Cardiac fibroblast (primary cell): ENCODE data around the gene NOS1AP.

Experiments used
- DNase-seq, 2 donors: peaks; one replicate each; pipeline versions ENCODE4 v3.0.0 to v3.0.0-alpha.2; 2010; ENCODE audit warnings: low read depth in 2 of 2
- H3K4me3 ChIP-seq, 2 donors: replicated peaks in 1 of 2; 1 replicate in 1 of 2; 2 replicates in 1 of 2; pipeline ENCODE4 v1.5.1; 2011; ENCODE audit warnings: low read depth in 2 of 2, low read length in 2 of 2, mild to moderate bottlenecking in 2 of 2, moderate library complexity in 1 of 2
- TF ChIP-seq, protein P1 (sequence below): IDR thresholded peaks from one replicate; pipeline ENCODE4 v1.5.1; 2011; ENCODE audit warnings: low read depth, mild to moderate bottlenecking, low read length, inconsistent platforms

NOS1AP gene

DNA sequence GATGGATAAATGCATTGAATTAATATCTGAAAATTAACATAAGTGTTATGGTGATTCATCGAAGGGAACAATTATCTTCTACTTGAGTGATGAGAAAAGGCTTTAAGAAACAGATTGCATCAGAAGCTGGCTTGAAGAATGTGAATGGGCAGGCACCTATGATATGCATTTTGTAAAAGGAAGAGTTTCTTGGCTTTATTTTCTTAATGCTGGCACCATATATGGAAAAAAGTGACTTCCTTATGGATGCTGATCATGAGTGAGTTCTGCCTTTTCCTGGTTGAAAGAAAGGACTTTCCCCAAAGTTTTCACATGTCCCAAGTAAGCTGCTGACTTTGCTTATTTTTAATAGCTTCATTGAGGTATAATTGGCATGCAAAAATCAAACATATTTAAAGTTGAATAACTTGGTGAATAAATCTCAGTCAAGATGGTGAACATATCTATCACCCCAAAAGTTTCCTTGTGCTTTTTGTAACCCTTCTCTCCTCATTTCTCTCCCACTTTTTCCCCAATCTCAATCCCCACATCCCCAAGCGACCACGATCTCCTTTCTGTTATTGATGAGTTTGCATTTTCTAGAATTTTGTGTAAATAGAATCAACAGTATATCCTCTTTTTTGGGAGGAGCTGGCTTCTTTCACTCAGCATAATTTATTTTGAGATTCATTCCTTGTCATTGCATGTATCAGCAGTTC, 233.0 kb downstream of the NOS1AP start:
- peak; percentile 19 to 27 for DNase-seq
- no peak overlapping the region for H3K4me3 ChIP-seq
- TF ChIP-seq, protein P1, sequence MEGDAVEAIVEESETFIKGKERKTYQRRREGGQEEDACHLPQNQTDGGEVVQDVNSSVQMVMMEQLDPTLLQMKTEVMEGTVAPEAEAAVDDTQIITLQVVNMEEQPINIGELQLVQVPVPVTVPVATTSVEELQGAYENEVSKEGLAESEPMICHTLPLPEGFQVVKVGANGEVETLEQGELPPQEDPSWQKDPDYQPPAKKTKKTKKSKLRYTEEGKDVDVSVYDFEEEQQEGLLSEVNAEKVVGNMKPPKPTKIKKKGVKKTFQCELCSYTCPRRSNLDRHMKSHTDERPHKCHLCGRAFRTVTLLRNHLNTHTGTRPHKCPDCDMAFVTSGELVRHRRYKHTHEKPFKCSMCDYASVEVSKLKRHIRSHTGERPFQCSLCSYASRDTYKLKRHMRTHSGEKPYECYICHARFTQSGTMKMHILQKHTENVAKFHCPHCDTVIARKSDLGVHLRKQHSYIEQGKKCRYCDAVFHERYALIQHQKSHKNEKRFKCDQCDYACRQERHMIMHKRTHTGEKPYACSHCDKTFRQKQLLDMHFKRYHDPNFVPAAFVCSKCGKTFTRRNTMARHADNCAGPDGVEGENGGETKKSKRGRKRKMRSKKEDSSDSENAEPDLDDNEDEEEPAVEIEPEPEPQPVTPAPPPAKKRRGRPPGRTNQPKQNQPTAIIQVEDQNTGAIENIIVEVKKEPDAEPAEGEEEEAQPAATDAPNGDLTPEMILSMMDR, result no peak

DNA sequence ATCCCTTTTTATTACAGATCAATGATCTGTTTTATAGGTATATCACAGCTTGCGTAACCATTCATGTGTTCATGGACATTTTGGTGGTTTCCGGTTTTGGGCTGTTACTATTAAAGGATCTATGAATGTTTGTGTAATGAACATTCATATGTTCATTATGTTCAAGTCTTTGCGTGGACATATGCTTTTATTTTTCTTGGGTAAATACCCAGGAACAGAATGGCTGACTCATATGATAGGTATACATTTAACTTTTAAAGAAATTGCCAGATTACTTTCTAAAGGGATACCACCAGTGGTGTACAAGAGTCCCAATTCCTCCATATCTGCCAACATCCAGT, 233.5 kb downstream of the NOS1AP start:
- DNase-seq, result peak; percentile 17 to 86
- TF ChIP-seq, protein P1, result no peak
- H3K4me3 ChIP-seq, result no peak overlapping the region

DNA sequence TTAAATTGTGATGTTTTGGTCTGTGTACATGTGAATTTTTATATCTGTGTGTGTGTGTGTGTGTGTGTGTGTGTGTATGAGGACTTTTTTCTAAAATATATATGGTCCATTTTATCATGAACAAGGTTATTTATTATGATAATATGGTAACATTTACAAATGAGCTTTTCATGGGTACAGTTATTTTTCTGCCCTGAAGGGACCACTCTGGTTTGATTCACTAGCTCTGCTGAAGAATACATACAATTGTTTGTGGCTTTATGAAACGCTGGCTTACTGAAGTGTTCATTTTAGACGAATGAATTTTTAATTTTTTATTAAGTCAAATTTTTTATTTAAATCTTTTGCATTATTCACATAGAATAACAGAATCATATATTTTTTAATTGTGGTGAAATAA, 235.2 kb downstream of the NOS1AP start:
- no peak for DNase-seq
- TF ChIP-seq, protein P1, result no peak
- H3K4me3 ChIP-seq, result no peak overlapping the region

DNA sequence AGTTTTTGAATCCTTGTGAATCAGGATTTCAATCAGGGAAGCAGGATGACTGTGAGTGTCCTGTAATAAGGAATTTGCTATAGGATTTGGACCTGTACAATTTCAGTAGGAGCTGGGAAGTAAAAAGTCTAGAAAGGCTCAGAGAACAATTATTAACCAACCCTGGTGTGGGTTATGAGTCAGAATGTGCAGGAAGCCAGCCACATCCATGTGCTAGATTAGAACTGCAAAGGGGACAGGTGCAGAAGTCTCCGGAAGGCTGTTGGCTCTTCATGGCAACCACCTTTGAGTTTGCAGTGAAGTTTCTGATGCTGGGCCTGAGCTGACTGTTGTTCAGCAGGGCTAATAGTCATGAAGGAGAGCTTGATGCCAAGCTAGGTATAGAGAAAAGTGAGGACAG, 236.5 kb downstream of the NOS1AP start:
- peak; percentile 5 to 46 for DNase-seq
- H3K4me3 ChIP-seq, result no peak overlapping the region
- TF ChIP-seq, protein P1, result no peak

DNA sequence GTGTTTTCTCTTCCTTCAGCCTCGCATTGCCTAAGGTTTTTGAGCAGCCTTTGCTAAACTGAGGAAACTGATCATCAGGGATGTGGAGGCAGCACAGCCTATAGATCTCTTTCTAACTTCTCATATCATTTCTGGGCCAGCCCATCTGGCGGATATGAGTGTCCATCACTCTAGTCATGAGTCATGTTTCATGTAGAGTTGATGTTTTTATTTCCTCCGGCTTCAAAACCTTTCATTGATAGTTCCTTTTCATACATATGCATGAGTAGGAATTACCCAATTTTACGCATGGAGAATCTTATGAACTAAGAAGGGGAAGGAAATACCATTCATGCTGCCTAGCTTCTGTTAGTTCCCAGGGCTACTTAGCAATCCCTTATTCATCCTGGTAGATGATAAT, 240.8 kb downstream of the NOS1AP start:
- no peak overlapping the region for H3K4me3 ChIP-seq
- peak in 1 of 2 donors; percentile 69 for DNase-seq
- TF ChIP-seq, protein P1, result no peak

DNA sequence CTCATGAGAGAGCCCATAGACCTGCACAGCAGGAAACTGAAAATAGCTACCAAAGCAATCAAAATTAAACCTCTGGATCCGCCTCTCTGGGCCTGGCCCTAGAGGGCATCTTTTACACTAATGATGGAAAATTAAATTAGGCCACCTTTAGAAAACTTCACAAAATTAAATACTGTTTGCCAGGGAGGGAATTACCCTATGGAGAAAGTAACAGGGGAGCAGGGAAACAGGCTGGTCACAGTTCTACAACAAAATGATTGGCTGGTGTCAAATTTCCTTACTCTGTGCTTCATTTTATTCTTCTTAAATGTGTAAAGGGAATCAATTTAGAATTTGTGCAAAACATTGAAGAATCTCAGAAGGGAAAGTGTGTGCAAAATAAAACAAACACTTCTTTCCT, 244.7 kb downstream of the NOS1AP start:
- no peak overlapping the region for H3K4me3 ChIP-seq
- TF ChIP-seq, protein P1, result no peak
- no peak for DNase-seq

DNA sequence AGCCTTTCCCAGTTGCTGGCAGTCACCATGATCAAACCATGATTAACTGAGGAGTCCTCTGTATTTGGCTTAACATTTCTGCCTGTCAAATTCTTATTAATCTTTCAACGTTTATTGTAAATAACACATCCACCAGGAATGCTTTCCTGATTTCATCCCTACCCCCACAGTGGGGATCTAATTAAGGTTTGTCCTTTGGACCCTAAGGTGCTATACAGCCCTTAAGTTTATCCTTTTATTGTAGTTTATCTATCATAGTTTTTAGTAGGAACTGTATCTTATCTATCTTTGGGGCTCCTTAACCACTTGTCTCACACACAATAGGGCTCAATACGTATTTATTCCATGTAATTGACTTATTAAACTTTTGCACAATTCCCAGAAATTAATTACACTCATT, 246.2 kb downstream of the NOS1AP start:
- no peak overlapping the region for H3K4me3 ChIP-seq
- DNase-seq, result no peak

More for the DNA sequence above, 246.2 kb downstream of the NOS1AP start:
- TF ChIP-seq, protein P1, result no peak
